ENCODE measurements around the gene RFX2.
A peak's percentile ranks its signal among the peaks of the same experiment; 100 is the strongest.

RFX2 gene

GRCh38 chr19:6041991-6042481 is 68.3 kb downstream of the RFX2 start:
- TF ChIP-seq CTCF (IDR thresholded peaks at IDR 0.05; ENCODE audit: control extremely low read depth, extremely low read depth, low read depth, missing control alignments) = no peak
- ChIA-PET CTCF (interaction anchor here (1.6 to 4.8 kb wide), 3 partner anchors 15 to 84 kb away, joined by 3 to 37 read pairs (median 5); no protein-coding TSS in a partner anchor), POLR2A (no interaction called here)
- no peak for DNase-seq (ENCODE audit: extremely low spot score)

DNA sequence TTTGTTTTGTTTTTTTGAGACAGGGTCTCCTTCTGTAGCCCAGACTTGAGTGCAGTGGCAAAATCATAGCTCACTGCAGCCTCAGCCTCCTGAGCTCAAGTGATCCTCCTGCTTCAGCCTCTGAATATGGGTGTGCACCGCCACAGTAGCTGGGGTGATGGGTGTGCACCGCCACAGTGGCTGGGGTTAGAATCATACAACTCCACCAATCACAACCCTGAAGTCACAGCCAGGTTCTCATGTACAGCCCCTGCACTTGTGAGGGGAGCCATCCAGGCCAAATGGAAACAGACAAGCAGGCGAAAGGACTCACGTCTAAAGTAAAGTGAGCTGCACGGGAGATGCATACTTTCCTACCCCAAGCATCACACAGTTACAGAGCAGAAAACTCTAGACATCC is 69.2 kb downstream of the RFX2 start:
- POLR2A ChIA-PET = no interaction called here
- DNase-seq (ENCODE audit: extremely low spot score) = no peak
- TF ChIP-seq CTCF (IDR thresholded peaks at IDR 0.05; ENCODE audit: control extremely low read depth, extremely low read depth, low read depth, missing control alignments) = no peak
- CTCF ChIA-PET = interaction anchor here (0.7 to 4.8 kb wide), 6 partner anchors 9 to 85 kb away, joined by 3 to 37 read pairs (median 3); no protein-coding TSS in a partner anchor

DNA sequence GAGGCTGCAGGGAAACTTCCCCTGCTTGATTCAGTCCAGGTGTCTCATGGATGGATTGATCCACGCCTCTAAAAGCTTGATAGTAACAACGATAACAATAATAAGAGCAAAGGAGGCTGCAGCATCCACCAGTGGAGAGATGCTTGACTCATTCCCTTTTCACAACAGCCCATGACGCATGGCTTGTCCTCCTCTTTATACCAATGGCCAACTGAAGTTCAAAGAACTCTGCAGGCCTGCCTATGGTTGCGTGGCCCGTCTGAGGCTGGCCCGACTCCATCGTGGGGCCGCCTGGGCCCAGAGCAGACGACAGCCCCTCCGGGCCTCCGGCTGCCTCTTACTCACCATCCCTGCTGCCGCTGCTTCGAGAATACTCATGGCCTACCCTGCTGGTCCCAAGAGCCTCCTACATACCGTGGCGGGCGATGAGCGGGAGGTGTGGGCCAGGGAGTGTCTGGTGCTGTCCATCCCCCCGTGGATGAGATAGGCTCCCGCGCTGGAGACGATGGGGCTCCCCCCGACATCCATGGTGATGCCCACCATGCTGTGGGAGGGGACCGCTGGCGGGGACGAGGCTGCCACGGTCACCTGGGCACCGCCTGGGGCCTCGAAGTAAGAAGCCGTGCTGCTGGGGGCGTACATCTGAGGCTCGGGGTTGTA is 70.6 kb downstream of the RFX2 start:
- ChIA-PET POLR2A (no interaction called here), CTCF (interaction anchor here (1.1 to 4.7 kb wide), 3 partner anchors 8 to 87 kb away, joined by 5 to 22 read pairs (median 5); no protein-coding TSS in a partner anchor)
- TF ChIP-seq CTCF (IDR thresholded peaks at IDR 0.05; ENCODE audit: control extremely low read depth, extremely low read depth, low read depth, missing control alignments) = no peak
- DNase-seq (ENCODE audit: extremely low spot score) = no peak

DNA sequence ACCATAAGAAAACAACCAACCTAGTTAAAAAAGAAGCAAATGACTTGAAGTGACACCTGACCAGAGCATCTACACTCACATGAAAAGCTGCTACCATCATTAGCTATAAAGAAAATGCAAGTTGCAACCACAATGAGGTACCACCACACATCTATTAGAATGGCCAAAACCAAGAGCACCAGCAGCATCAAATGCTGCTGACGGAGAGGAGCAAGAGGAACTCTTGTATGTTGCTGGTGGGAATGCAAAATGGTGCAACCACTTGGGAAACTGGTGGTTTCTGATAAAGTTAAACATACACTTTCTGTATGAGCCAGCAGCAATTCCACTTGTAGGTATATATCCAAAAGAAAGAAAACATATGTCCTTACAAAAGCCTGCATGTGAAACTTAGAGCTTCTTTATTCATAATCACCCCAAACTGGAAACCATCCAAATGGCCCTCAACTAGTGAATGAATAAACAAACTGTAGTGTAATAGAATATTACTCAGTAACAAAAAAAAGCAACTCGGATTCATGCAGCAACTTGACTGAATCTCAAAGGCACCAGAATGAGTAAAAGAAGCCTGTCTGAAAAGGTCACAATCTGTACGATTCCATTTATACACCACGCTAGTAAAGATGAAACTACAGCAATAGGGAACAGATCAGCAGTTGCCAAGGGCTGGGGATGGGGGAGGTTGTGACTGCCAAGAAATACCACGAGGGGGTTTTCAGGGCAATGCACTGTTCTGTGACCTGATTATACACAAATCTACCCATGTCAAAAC is 71.5 kb downstream of the RFX2 start:
- ChIA-PET CTCF (interaction anchor here (0.7 to 4.7 kb wide), 5 partner anchors 9 to 87 kb away, joined by 3 to 22 read pairs (median 3); no protein-coding TSS in a partner anchor), POLR2A (interaction anchor here (0.7 kb wide), 1 partner anchor 68 kb away, joined by 3 read pairs; no protein-coding TSS in a partner anchor)
- TF ChIP-seq CTCF (IDR thresholded peaks at IDR 0.05; ENCODE audit: control extremely low read depth, extremely low read depth, low read depth, missing control alignments) = no peak
- DNase-seq (ENCODE audit: extremely low spot score) = peak; percentile 80

GRCh38 chr19:6035026-6035425 is 75.3 kb downstream of the RFX2 start:
- CTCF ChIA-PET = interaction anchor here (1.2 to 6.9 kb wide), 3 partner anchors 12 to 231 kb away, joined by 3 to 39 read pairs (median 26); no protein-coding TSS in a partner anchor
- DNase-seq (ENCODE audit: extremely low spot score) = no peak
- POLR2A ChIA-PET = no interaction called here
- no peak for TF ChIP-seq CTCF (IDR thresholded peaks at IDR 0.05; ENCODE audit: control extremely low read depth, extremely low read depth, low read depth, missing control alignments)

- TF ChIP-seq CTCF (IDR thresholded peaks at IDR 0.05; ENCODE audit: control extremely low read depth, extremely low read depth, low read depth, missing control alignments) = no peak
- ChIA-PET POLR2A (no interaction called here), CTCF (interaction anchor here (1.2 to 6.9 kb wide), 4 partner anchors 12 to 231 kb away, joined by 3 to 39 read pairs (median 15); no protein-coding TSS in a partner anchor)
- DNase-seq (ENCODE audit: extremely low spot score) = no peak
Measured at GRCh38 chr19:6034512-6034911, 75.8 kb downstream of the RFX2 start.

All from GM10248 (cell line).